Measurements from ENCODE around the gene ARHGEF12.

ARHGEF12 gene

GRCh38 chr11:120389693-120390584 is 53.7 kb downstream of the ARHGEF12 start:
- no peak for DNase-seq

- no peak for DNase-seq
Observed at GRCh38 chr11:120390585-120390922, 54.3 kb downstream of the ARHGEF12 start.

GRCh38 chr11:120391292-120391691 is 55.1 kb downstream of the ARHGEF12 start:
- no peak for DNase-seq

- no peak for DNase-seq
Observed at GRCh38 chr11:120391854-120392253, 55.6 kb downstream of the ARHGEF12 start.

GRCh38 chr11:120392314-120392713 is 56.1 kb downstream of the ARHGEF12 start:
- DNase-seq: no peak

GRCh38 chr11:120392793-120393192 is 56.6 kb downstream of the ARHGEF12 start:
- DNase-seq: no peak

GRCh38 chr11:120394119-120394518 is 57.9 kb downstream of the ARHGEF12 start:
- DNase-seq: no peak

- DNase-seq: no peak
Observed at GRCh38 chr11:120395778-120396177, 59.6 kb downstream of the ARHGEF12 start.

- DNase-seq: no peak
Observed at GRCh38 chr11:120398132-120398531, 61.9 kb downstream of the ARHGEF12 start.

GRCh38 chr11:120399307-120399706 is 63.1 kb downstream of the ARHGEF12 start:
- no peak for DNase-seq

- no peak for DNase-seq
Observed at GRCh38 chr11:120400564-120401364, 64.6 kb downstream of the ARHGEF12 start.

- DNase-seq: no peak
Observed at GRCh38 chr11:120401506-120401905, 65.3 kb downstream of the ARHGEF12 start.

- DNase-seq: no peak
Observed at GRCh38 chr11:120403966-120404365, 67.8 kb downstream of the ARHGEF12 start.

GRCh38 chr11:120404495-120404894 is 68.3 kb downstream of the ARHGEF12 start:
- no peak for DNase-seq

GRCh38 chr11:120409655-120410054 is 73.4 kb downstream of the ARHGEF12 start:
- no peak for DNase-seq

GRCh38 chr11:120410622-120411380 is 74.6 kb downstream of the ARHGEF12 start:
- DNase-seq: no peak

GRCh38 chr11:120413480-120413879 is 77.3 kb downstream of the ARHGEF12 start:
- no peak for DNase-seq

- DNase-seq: no peak
Observed at GRCh38 chr11:120420572-120420971, 84.4 kb downstream of the ARHGEF12 start.

GRCh38 chr11:120424185-120424969 is 88.2 kb downstream of the ARHGEF12 start:
- no peak for DNase-seq

- no peak for DNase-seq
Observed at GRCh38 chr11:120424970-120425332, 88.7 kb downstream of the ARHGEF12 start.

GRCh38 chr11:120425527-120425926 is 89.3 kb downstream of the ARHGEF12 start:
- DNase-seq: no peak

GRCh38 chr11:120430146-120430545 is 93.9 kb downstream of the ARHGEF12 start:
- DNase-seq: no peak

GRCh38 chr11:120431633-120432032 is 95.4 kb downstream of the ARHGEF12 start:
- DNase-seq: no peak

All from cortex of kidney (tissue), 1 donor.